Measurements from ENCODE around the gene KIAA1191.
A peak's percentile ranks its signal among the peaks of the same experiment; 100 is the strongest.
"Not testable (repeated sequence)": the region's sequence is repeated elsewhere in the genome, so short reads cannot be mapped to it uniquely, and the experiment has no call there.

Gene KIAA1191

GRCh38 chr5:176361437-176362232 lies at the start of gene KIAA1191:
TSS of gene KIAA1191 (minus strand) at chr5:176361764. CDS start at chr5:176359508, 2,256 bp downstream.
- DNase-seq, result peak; percentile 41

GRCh38 chr5:176410486-176411180 lies 49.1 kb upstream of the KIAA1191 start:
- DNase-seq, result no peak

- no peak for DNase-seq
Measured at GRCh38 chr5:176409765-176410164, 48.2 kb upstream of the KIAA1191 start.

GRCh38 chr5:176408590-176408989 lies 47.0 kb upstream of the KIAA1191 start:
- DNase-seq, result no peak

GRCh38 chr5:176408252-176408573 lies 46.6 kb upstream of the KIAA1191 start:
- DNase-seq, result not testable (repeated sequence)

- no peak for DNase-seq
Measured at GRCh38 chr5:176407456-176408251, 46.1 kb upstream of the KIAA1191 start.

- no peak for DNase-seq
Measured at GRCh38 chr5:176406436-176407052, 45.0 kb upstream of the KIAA1191 start.

- DNase-seq, result no peak
Measured at GRCh38 chr5:176405656-176406435, 44.3 kb upstream of the KIAA1191 start.

GRCh38 chr5:176401281-176402205 lies 40.0 kb upstream of the KIAA1191 start:
- no peak for DNase-seq

GRCh38 chr5:176400382-176401156 lies 39.0 kb upstream of the KIAA1191 start:
- no peak for DNase-seq

GRCh38 chr5:176397736-176398420 lies 36.3 kb upstream of the KIAA1191 start:
- DNase-seq, result no peak

GRCh38 chr5:176396330-176396729 lies 34.8 kb upstream of the KIAA1191 start:
- DNase-seq, result no peak

- DNase-seq, result no peak
Measured at GRCh38 chr5:176394881-176395675, 33.5 kb upstream of the KIAA1191 start.

- DNase-seq, result no peak
Measured at GRCh38 chr5:176394096-176394495, 32.5 kb upstream of the KIAA1191 start.

- DNase-seq, result no peak
Measured at GRCh38 chr5:176392526-176392925, 31.0 kb upstream of the KIAA1191 start.

GRCh38 chr5:176391999-176392398 lies 30.4 kb upstream of the KIAA1191 start:
- no peak for DNase-seq

- DNase-seq, result no peak
Measured at GRCh38 chr5:176391479-176391878, 29.9 kb upstream of the KIAA1191 start.

Data from DMS79 (cell line).